B cell (primary cell): Measurements from ENCODE around the gene GDA.

Experiments used
- CTCF ChIP-seq: fragments of 200-600 bp; IDR thresholded peaks from one replicate; pipeline ENCODE4 v1.8.0; 2022; ENCODE audit warnings: antibody characterized with exemption, mild to moderate bottlenecking
- EZH2 ChIP-seq: IDR thresholded peaks from 2 replicates; pipeline ENCODE4 v1.6.1; 2012; ENCODE audit warnings: borderline replicate concordance, low read depth, mild to moderate bottlenecking, moderate library complexity, low read length; ENCODE audit not compliant: insufficient read depth, poor library complexity, severe bottlenecking

GRCh38 chr9:72274916-72275315, 125.7 kb downstream of the GDA start:
- TF ChIP-seq CTCF (no peak), EZH2 (no peak)
